T-helper 17 cell (primary cell): ENCODE results near the gene ZKSCAN2. TPM values are rescaled to one million over a fixed set of nuclear protein-coding genes. Genes with fewer than 3 reads are reported as not detected.

ENCODE experiments used
- ATAC-seq: fragments of 150-1000 bp; cut with Tn5 transposase; 2 replicates; pipeline ENCODE4 v1.10.0; 2021; ENCODE audit warnings: mild to moderate bottlenecking, moderate library complexity
- DNase-seq, 3 donors: peaks; one replicate each; pipeline versions ENCODE4 v3.0.0 to v3.0.0-alpha.2; 2020 to 2021
- H3K9me3 ChIP-seq: one replicate; pipeline ENCODE4 v1.7.0; 2013; ENCODE audit warnings: low read length, mild to moderate bottlenecking; ENCODE audit not compliant: control insufficient read depth, poor library complexity, severe bottlenecking
- H3K27ac Mint-ChIP-seq: one replicate; pipeline ENCODE4 v1.8.0; 2022; ENCODE audit warnings: mild to moderate bottlenecking, moderate library complexity, mixed read lengths
- H3K27me3 Mint-ChIP-seq: one replicate; pipeline ENCODE4 v1.8.0; 2022; ENCODE audit warnings: mixed read lengths
- H3K36me3 Mint-ChIP-seq: one replicate; pipeline ENCODE4 v1.8.0; 2022; ENCODE audit warnings: low read depth, mixed read lengths
- H3K4me1 Mint-ChIP-seq: one replicate; pipeline ENCODE4 v1.8.0; 2022; ENCODE audit warnings: mild to moderate bottlenecking, mixed read lengths
- H3K4me3 Mint-ChIP-seq: one replicate; pipeline ENCODE4 v1.8.0; 2022; ENCODE audit warnings: mild to moderate bottlenecking, moderate library complexity, mixed read lengths
- total RNA-seq, 4 donors: library from RNA in 2 of 4; stranded (reverse) in 2 of 4; gene quantifications; one replicate each; pipeline ENCODE4 v1.2.3 and lab custom pipeline; 2022 to 2026

Gene ZKSCAN2
- total RNA-seq, result 1 to 10 TPM; 3.8 to 5.3 TPM
- 7.8 to 13.0 reads per million in 2 donors for total RNA-seq (lab: John Stamatoyannopoulos, UW)

DNA sequence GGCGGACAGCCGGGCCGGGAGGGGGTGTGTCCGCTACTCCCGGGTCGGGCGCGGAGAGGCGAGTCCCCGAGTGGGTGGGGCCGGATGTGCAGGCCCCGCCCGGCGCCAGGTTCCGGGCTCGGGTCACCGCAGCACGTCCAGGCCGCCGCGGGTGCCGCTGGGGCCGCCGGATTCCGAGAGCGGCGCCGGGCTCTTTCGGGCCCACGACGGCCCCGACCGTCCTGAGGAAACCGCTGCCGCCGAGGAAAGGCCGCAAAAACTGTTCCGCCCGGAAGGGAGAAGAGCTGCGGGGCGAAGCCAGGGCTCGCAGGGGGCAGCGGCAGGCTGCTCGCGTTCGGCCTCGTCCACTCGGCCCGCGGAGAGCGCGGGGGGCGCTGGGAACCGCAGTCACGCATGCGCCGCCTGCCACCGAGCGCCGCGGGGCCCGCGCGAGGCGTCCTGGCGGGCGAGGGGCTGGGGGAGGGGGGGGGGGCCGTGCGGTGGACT, at the start of gene ZKSCAN2:
ZKSCAN2 (minus strand) TSS at position 376 of the 486 bp plus-strand sequence. CDS start 718 bp downstream, outside the sequence.
- peak within 1 kb of the TSS; percentile 95 for H3K4me3 Mint-ChIP-seq
- H3K36me3 Mint-ChIP-seq, result no peaks in the 10 kb centered on the region
- no peaks in the 10 kb centered on the region for H3K9me3 ChIP-seq
- peak within 1 kb of the TSS; percentile 97 for H3K27ac Mint-ChIP-seq
- DNase-seq, result peak; percentile 63 to 73 (median 71)
- peak; percentile 81 for ATAC-seq
- peaks cover 45% of the 10 kb centered on the region for H3K4me1 Mint-ChIP-seq
- no peaks in the 10 kb centered on the region for H3K27me3 Mint-ChIP-seq

DNA sequence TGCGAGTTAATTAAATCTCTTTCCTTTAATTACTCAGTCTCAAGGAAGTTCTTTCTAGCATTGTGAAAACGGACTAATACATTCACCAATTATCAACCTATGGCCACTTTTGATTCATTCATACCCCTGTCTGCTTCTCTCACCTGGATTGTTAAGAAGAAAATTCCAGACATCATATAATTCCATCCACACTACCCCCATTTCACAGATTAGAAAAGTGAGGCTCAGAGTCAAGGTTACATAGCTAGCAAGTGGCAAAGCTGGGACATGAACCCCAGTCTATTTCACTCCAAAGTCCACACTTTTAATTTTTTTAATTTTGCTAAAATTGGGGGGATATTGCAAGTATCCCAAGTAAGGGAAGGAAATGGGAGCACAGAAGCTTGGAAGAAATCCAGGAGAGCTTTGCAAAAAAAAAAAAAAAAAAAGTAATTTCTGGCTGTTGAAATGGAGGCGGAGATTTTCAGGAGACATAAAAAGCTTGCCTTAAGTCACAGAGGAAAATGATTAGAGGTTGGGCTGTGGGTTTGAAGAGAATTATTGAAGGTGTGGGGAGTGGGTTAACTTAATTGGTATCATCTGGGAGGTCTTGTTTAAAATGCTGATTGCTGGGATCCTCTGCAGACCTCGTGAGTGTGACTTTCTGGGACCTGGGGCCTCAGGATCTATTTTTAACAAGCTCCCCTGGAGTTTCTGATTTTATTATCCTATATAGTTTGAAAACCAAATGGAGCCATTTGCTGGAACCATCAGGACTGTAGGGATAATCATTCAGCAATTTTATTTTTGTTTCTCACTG, 42.3 kb upstream of the ZKSCAN2 start:
- ATAC-seq (no peak), DNase-seq (no peak)
- H3K9me3 ChIP-seq, result no peaks in the 10 kb centered on the region
- no peak overlapping the region for H3K4me3 Mint-ChIP-seq
- H3K27ac Mint-ChIP-seq, result no peak overlapping the region
- no peaks in the 10 kb centered on the region for H3K36me3 Mint-ChIP-seq
- H3K27me3 Mint-ChIP-seq, result peaks cover 20% of the 10 kb centered on the region
- H3K4me1 Mint-ChIP-seq, result no peaks in the 10 kb centered on the region

DNA sequence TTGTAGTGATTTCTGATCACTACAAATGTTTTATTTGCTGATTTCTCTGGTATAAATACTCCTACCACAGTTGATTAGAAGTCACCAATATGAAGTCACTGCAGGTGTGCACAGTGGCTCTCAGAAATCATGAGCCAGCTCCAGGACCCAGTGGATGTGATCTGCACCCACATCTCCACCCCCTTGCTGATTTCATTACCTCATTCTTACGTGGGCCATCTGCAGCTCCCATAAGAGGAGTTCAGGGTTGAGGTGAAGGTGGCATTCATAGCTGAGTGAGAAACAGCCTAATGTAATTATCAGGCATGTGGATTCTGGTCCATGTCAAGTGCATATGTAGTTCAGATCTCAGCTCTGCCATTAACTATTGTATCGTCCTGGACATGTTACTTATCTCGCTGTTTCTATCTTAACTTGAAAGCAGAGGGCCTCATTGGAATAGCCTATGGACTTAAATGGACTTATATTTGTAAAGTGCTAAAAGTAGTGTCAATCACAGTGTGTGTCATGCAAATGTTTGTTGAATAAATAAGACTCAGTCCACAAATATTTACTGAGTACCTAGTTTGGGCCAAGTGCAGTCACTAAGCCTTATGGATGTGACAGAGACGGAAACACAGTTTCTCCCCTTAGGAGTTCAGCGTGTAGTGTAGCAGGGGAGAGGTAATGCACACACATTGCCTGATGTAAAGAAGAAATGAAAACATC, 40.7 kb upstream of the ZKSCAN2 start:
- no peak overlapping the region for H3K27ac Mint-ChIP-seq
- H3K4me1 Mint-ChIP-seq, result no peaks in the 10 kb centered on the region
- H3K27me3 Mint-ChIP-seq, result peaks cover 20% of the 10 kb centered on the region
- H3K36me3 Mint-ChIP-seq, result no peaks in the 10 kb centered on the region
- H3K9me3 ChIP-seq, result no peaks in the 10 kb centered on the region
- DNase-seq, result no peak
- H3K4me3 Mint-ChIP-seq, result no peak overlapping the region
- ATAC-seq, result no peak

DNA sequence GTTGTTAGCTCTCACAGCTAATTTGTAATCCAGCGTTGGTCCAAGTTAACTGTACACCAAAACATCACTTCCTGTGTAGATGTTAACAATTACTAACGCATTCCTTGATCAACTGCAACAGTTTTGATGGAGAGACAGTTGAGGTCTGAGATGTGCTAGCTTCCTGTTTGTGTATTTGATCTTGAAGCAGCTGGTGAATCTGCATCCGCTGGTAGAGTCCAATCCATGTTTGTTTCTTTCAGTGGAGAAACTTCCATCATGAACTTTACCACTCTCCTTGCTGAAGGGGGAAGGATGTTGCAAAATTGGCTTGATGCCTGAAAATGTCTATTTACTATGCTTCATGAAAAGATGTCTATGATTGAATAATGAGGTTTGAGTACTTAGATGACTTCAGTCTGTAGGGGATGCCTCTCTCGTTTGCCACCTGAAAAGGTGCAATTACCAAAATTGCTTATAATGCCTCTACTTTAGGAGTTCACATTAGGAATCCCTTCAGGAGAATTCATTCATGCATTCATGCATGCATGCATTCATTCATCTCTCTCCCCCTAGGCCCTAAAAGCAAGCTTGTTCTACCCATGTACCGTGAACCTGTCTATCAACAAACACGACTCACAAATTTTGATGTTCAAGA, 39.6 kb upstream of the ZKSCAN2 start:
- H3K27me3 Mint-ChIP-seq, result peaks cover 25% of the 10 kb centered on the region
- DNase-seq (no peak), ATAC-seq (no peak)
- H3K9me3 ChIP-seq, result no peaks in the 10 kb centered on the region
- no peak overlapping the region for H3K4me3 Mint-ChIP-seq
- H3K27ac Mint-ChIP-seq, result no peak overlapping the region
- no peaks in the 10 kb centered on the region for H3K36me3 Mint-ChIP-seq
- no peaks in the 10 kb centered on the region for H3K4me1 Mint-ChIP-seq

DNA sequence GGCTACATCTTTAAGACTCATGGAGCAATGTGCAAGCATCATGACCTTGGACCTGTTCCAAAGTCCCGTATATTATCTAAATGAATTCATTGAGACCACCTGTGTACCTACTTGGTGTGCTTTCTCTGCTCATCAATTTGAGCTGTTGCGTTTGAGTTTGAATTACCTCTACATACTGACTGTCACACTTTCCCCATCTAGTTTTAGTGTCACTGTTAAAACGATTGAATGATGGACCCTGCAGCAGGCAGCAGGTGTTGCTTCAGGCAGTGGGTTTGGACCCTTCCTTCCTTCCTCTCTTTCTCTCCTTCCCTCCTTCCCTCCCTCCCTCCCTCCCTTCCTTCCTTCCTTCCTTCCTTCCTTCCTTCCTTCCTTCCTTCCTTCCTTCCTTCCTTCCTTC, 33.9 kb upstream of the ZKSCAN2 start:
- H3K27ac Mint-ChIP-seq, result no peak overlapping the region
- no peak for ATAC-seq

DNA sequence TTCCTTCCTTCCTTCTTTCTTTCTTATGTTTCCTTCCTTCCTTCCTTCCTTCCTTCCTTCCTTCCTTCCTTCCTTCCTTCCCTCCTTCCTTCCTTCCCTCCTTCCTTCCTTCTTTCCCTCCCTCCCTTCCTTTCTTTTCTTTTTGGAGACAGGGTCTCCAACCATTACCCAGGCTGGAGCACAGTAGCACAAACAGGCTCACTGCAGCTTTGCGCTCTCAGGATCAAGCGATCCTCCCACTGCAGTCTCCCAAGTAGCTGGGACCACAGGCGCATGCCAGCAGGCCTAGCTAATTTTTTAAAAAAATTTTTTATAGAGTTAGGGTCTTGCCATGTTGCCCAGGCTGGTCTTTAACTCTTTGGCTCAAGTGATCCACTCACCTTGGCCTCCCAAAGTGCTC, 31.8 kb upstream of the ZKSCAN2 start:
- Mint-ChIP-seq H3K27ac (no peak overlapping the region), H3K4me3 (no peak overlapping the region), H3K4me1 (no peaks in the 10 kb centered on the region), H3K36me3 (peaks cover 2% of the 10 kb centered on the region), H3K27me3 (peaks cover 5% of the 10 kb centered on the region)
- DNase-seq, result no peak
- no peak for ATAC-seq
- H3K9me3 ChIP-seq, result no peaks in the 10 kb centered on the region

More for the DNA sequence above, 33.9 kb upstream of the ZKSCAN2 start:
- no peaks in the 10 kb centered on the region for H3K9me3 ChIP-seq
- H3K4me3 Mint-ChIP-seq, result no peak overlapping the region
- no peak for DNase-seq
- peaks cover 2% of the 10 kb centered on the region for H3K36me3 Mint-ChIP-seq
- H3K4me1 Mint-ChIP-seq, result no peaks in the 10 kb centered on the region
- H3K27me3 Mint-ChIP-seq, result peaks cover 5% of the 10 kb centered on the region

DNA sequence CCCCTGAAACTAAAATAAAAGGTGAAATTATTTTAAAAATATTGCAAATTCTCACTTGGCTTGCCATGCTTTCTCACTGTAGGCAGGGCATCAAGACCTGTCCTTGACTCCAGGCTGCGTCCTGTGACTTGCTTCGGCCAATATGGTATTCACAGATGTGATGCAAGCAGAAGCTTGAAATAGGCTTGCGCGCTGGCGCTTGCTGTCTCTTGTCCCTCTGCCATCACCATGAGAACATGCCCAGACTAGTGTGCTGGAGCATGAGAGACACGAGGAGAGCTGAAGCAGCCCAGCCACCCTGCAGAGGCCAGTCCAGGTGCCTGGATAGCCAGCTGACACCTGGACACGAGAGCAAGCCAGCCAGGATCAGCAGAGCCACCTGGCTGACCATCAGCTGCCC, 21.8 kb upstream of the ZKSCAN2 start:
- no peaks in the 10 kb centered on the region for H3K9me3 ChIP-seq
- Mint-ChIP-seq H3K36me3 (no peaks in the 10 kb centered on the region), H3K4me1 (peaks cover 7% of the 10 kb centered on the region), H3K27ac (no peak overlapping the region), H3K4me3 (no peak overlapping the region), H3K27me3 (no peaks in the 10 kb centered on the region)
- DNase-seq (no peak), ATAC-seq (no peak)

DNA sequence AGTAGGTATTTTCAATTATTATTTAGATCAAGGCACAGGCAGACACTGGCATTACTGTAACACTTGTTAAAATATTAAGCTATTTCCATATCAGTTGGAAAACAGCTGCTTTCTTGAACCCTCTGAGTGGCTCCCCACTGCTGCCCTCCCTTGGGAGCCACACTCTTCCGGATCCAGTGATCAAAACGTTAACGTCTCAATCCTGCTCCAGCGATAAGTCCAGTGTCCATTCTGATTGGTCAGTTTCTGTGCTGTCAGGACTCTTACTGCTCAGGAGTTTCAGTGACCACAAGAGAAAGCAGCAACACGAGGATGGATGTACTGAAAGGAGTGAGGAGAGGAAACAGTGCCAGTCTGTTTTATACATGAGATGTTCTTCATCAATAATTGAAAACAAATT, 13.8 kb upstream of the ZKSCAN2 start:
- H3K9me3 ChIP-seq, result no peaks in the 10 kb centered on the region
- no peak for ATAC-seq
- Mint-ChIP-seq H3K27me3 (no peaks in the 10 kb centered on the region), H3K36me3 (no peaks in the 10 kb centered on the region), H3K4me1 (peaks cover 11% of the 10 kb centered on the region), H3K4me3 (no peak overlapping the region), H3K27ac (no peak overlapping the region)
- no peak for DNase-seq

DNA sequence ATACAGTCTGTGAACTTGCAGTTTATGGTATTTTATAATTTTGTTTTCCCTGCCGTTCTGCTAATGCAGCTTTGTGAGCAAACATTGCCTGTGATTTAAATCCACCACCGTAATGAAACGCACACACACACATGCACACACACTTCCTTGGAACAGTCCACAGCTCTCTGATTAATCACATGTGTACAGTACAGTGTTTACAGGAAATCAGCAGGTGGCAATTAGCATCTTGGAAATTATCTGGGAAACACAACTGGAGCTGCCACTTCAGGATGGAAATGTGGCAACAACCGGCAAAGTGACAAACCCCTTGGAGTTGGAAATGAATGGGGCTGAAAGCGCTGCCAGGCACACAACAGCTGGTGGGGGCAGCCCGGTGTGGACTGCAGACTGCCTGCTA, 12.9 kb upstream of the ZKSCAN2 start:
- Mint-ChIP-seq H3K27me3 (no peaks in the 10 kb centered on the region), H3K27ac (peak overlapping the region; percentile 2), H3K4me3 (no peak overlapping the region), H3K4me1 (peaks cover 9% of the 10 kb centered on the region), H3K36me3 (no peaks in the 10 kb centered on the region)
- no peak for ATAC-seq
- no peaks in the 10 kb centered on the region for H3K9me3 ChIP-seq
- DNase-seq, result no peak

DNA sequence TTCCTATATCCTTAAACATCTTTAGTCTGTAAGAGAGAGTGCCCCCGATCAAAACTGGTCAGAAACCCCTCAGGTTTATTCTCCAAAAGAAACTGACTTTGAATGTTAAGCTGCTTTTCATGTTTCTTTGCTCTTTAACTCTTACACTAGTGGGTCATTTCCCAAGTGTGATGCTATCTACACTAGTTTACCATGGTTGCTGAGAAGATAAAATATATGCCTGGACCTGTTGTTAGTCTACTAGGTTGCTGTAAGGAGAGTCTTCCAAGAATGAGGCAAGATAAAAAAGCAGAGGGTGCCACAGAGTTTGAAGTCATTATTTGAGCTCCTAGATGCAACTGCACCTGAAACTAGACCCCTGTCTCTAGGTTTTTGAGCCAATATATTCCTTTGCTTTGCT, 12.2 kb upstream of the ZKSCAN2 start:
- no peak overlapping the region for H3K4me3 Mint-ChIP-seq
- H3K9me3 ChIP-seq, result no peaks in the 10 kb centered on the region
- H3K27me3 Mint-ChIP-seq, result no peaks in the 10 kb centered on the region
- peak overlapping the region; percentile 2 for H3K27ac Mint-ChIP-seq
- peaks cover 2% of the 10 kb centered on the region for H3K36me3 Mint-ChIP-seq
- no peak for ATAC-seq
- peaks cover 9% of the 10 kb centered on the region for H3K4me1 Mint-ChIP-seq
- no peak for DNase-seq

DNA sequence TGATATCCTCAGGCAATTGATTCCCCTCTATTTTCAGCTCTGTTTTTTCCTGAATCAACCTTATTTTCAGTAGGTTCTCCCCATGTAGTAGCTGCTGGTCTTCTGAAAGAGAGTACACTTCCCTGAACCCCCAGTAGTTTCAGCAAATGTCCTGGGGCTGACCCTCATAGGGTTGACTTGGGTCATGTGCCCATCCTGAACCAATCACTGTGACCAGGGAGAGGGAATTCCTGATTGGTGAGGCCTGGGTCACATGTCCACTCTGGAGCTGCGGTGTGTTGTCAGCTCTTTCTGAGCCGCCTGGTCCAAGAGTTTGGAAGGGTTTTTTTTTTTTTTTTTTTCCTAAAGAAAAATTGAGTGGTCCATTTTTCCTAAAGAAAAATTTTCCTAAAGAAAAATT, 8.3 kb upstream of the ZKSCAN2 start:
- H3K4me1 Mint-ChIP-seq, result peaks cover 16% of the 10 kb centered on the region
- no peak overlapping the region for H3K27ac Mint-ChIP-seq
- H3K4me3 Mint-ChIP-seq, result no peak overlapping the region
- H3K36me3 Mint-ChIP-seq, result peaks cover 2% of the 10 kb centered on the region
- ATAC-seq (no peak), DNase-seq (no peak)
- no peaks in the 10 kb centered on the region for H3K27me3 Mint-ChIP-seq
- no peaks in the 10 kb centered on the region for H3K9me3 ChIP-seq

DNA sequence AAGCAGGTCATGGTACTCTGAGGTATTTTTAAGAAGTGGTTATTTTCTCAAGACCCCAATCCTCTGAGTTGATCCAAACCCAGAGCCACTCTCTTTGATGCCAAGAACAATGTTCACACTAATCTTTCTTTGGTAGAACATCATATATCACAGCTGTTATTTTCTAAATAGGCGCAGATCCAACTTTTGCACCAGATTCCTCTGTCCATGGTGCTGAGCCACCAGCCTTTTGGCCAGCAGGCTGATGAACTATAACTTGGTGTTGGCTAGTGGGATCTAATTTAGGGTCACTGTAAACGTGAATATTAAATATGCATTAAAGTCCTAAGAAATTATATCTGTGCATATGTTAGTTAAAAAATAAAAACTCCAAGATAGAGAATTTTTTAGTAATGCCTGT, 7.0 kb upstream of the ZKSCAN2 start:
- no peak overlapping the region for H3K4me3 Mint-ChIP-seq
- no peaks in the 10 kb centered on the region for H3K9me3 ChIP-seq
- no peaks in the 10 kb centered on the region for H3K27me3 Mint-ChIP-seq
- H3K27ac Mint-ChIP-seq, result no peak overlapping the region
- H3K4me1 Mint-ChIP-seq, result peaks cover 15% of the 10 kb centered on the region
- DNase-seq, result no peak
- ATAC-seq, result no peak
- H3K36me3 Mint-ChIP-seq, result peaks cover 2% of the 10 kb centered on the region

DNA sequence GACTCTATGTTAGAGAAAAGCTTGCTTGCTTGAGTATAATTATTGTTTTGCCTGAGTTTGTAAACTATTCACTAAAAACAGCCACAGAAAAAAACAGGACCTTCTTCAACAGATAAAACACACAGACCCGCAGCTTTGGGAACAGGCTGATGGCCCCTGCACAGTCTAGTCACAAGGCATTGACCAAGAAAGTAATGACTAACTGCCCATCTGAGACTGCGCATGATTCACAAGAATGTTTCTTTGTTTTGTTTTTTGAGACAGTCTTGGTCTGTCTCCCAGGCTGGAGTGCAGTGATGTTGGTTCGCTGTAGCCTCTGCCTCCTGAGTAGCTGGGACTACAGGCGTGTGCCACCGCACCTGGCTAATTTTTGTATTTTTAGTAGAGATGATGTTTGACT, 2.8 kb upstream of the ZKSCAN2 start:
- Mint-ChIP-seq H3K36me3 (peaks cover 2% of the 10 kb centered on the region), H3K27ac (peak overlapping the region; percentile 1), H3K4me1 (peaks cover 42% of the 10 kb centered on the region), H3K4me3 (no peak overlapping the region), H3K27me3 (no peaks in the 10 kb centered on the region)
- ATAC-seq (no peak), DNase-seq (no peak)
- no peaks in the 10 kb centered on the region for H3K9me3 ChIP-seq
